HUES64 (cell line): ENCODE data around the gene THPO.
"Not testable (repeated sequence)": the region's sequence is repeated elsewhere in the genome, so short reads cannot be mapped to it uniquely, and the experiment has no call there.

Experiments used
- H3K27ac ChIP-seq: 2 replicates; pipeline ENCODE4 v1.7.0; 2013; ENCODE audit warnings: low read depth, low read length, inconsistent platforms
- H3K27me3 ChIP-seq: 2 replicates; pipeline ENCODE4 v1.6.1; 2013; ENCODE audit warnings: mild to moderate bottlenecking, low read length; ENCODE audit not compliant: insufficient read depth
- H3K36me3 ChIP-seq: 2 replicates; pipeline ENCODE4 v1.6.1; 2013; ENCODE audit warnings: mild to moderate bottlenecking, low read length; ENCODE audit not compliant: insufficient read depth
- H3K4me1 ChIP-seq: 2 replicates; pipeline ENCODE4 v1.6.1; 2013; ENCODE audit warnings: mild to moderate bottlenecking, low read length, moderate library complexity; ENCODE audit not compliant: insufficient read depth
- H3K4me3 ChIP-seq: 2 replicates; pipeline ENCODE4 v1.5.1; 2013; ENCODE audit warnings: mild to moderate bottlenecking, low read length, moderate library complexity
- H3K9ac ChIP-seq: 2 replicates; pipeline ENCODE4 v1.6.1; 2013; ENCODE audit warnings: mild to moderate bottlenecking, low read depth, low read length
- H3K9me3 ChIP-seq: 2 replicates; pipeline ENCODE4 v1.6.1; 2013; ENCODE audit warnings: low read depth, low read length; ENCODE audit not compliant: insufficient read depth
- WGBS: fragments of 150-250, 120-280 bp; methylation state at CpG from one replicate; pipeline ENCODE4 v1.1.7; 2013; ENCODE audit warnings: missing lambda C conversion rate; 5-methylcytosine and 5-hydroxymethylcytosine counted together

Gene THPO

GRCh38 chr3:184346480-184347190, 31.4 kb downstream of the THPO start:
- Histone ChIP-seq H3K36me3 (peaks cover 32% of the 10 kb centered on the region), H3K9ac (no peak overlapping the region), H3K27me3 (no peaks in the 10 kb centered on the region), H3K4me3 (no peak overlapping the region), H3K27ac (no peak overlapping the region), H3K4me1 (peaks cover 9% of the 10 kb centered on the region; the same call in 1 of the 2 replicates), H3K9me3 (no peaks in the 10 kb centered on the region)
- 95% methylated on average over 20 of the region's 20 CpGs for WGBS

DNA sequence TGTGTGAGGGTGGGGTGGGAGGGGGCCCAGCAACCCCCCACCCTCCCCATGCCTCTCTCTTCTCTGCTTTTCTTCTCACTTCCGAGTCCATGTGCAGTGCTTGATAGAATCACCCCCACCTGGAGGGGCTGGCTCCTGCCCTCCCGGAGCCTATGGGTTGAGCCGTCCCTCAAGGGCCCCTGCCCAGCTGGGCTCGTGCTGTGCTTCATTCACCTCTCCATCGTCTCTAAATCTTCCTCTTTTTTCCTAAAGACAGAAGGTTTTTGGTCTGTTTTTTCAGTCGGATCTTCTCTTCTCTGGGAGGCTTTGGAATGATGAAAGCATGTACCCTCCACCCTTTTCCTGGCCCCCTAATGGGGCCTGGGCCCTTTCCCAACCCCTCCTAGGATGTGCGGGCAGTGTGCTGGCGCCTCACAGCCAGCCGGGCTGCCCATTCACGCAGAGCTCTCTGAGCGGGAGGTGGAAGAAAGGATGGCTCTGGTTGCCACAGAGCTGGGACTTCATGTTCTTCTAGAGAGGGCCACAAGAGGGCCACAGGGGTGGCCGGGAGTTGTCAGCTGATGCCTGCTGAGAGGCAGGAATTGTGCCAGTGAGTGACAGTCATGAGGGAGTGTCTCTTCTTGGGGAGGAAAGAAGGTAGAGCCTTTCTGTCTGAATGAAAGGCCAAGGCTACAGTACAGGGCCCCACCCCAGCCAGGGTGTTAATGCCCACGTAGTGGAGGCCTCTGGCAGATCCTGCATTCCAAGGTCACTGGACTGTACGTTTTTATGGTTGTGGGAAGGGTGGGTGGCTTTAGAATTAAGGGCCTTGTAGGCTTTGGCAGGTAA, 32.5 kb downstream of the THPO start:
- H3K4me3 ChIP-seq, result no peak overlapping the region
- H3K9me3 ChIP-seq, result no peaks in the 10 kb centered on the region
- 23% methylated on average over 14 of the region's 14 CpGs for WGBS
- H3K27ac ChIP-seq, result peak overlapping the region; percentile 68
- peaks cover 9% of the 10 kb centered on the region; the same call in 1 of the 2 replicates for H3K4me1 ChIP-seq
- H3K36me3 ChIP-seq, result peaks cover 30% of the 10 kb centered on the region
- no peak overlapping the region for H3K9ac ChIP-seq
- no peaks in the 10 kb centered on the region for H3K27me3 ChIP-seq

DNA sequence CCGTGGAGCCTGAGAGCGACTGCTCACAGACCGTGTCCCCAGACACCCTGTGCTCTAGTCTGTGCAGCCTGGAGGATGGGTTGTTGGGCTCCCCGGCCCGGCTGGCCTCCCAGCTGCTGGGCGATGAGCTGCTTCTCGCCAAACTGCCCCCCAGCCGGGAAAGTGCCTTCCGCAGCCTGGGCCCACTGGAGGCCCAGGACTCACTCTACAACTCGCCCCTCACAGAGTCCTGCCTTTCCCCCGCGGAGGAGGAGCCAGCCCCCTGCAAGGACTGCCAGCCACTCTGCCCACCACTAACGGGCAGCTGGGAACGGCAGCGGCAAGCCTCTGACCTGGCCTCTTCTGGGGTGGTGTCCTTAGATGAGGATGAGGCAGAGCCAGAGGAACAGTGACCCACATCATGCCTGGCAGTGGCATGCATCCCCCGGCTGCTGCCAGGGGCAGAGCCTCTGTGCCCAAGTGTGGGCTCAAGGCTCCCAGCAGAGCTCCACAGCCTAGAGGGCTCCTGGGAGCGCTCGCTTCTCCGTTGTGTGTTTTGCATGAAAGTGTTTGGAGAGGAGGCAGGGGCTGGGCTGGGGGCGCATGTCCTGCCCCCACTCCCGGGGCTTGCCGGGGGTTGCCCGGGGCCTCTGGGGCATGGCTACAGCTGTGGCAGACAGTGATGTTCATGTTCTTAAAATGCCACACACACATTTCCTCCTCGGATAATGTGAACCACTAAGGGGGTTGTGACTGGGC, 33.3 kb downstream of the THPO start:
- Histone ChIP-seq H3K4me1 (peaks cover 9% of the 10 kb centered on the region; the same call in 1 of the 2 replicates), H3K27me3 (no peaks in the 10 kb centered on the region), H3K27ac (peak overlapping the region; percentile 25; the same call in 1 of the 2 replicates), H3K9me3 (no peaks in the 10 kb centered on the region), H3K36me3 (peaks cover 30% of the 10 kb centered on the region), H3K4me3 (no peak overlapping the region), H3K9ac (no peak overlapping the region)
- 87% methylated on average over 23 of the region's 24 CpGs for WGBS

DNA sequence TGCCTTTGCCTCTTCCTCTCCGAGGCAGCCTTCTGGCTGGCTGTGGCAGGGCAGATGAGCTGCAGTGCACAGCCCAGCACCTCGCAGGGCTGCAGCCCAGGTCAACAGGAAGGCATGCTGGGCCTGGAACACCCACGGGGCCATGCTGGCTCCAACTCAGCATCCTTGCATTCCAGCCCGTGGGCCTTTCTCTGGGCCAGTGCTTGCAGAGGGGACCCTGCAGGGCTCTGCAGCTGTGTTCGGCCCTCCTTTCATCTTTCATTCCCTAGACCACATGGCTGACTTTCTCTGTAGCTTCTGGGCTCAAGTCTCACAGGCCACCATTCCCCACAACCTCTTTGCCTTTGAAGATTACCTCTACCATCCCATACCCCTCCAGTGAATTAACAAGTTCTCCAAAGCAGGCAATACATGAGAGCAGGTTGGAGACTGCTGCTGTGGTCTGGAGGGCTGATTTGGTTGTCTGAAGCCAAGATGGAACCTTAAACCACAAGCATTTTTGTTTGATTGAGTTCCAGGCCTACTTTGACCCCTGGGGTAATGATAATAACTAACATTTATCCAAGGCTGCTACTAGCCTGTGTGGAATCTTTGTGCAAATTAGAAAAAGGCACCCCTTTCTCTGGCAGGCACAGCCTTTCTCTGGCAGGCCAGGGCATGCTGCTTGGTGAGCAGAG, 34.7 kb downstream of the THPO start:
- peaks cover 30% of the 10 kb centered on the region for H3K36me3 ChIP-seq
- no peak overlapping the region for H3K4me3 ChIP-seq
- no peaks in the 10 kb centered on the region for H3K9me3 ChIP-seq
- peaks cover 15% of the 10 kb centered on the region for H3K4me1 ChIP-seq
- no peak overlapping the region for H3K9ac ChIP-seq
- H3K27ac ChIP-seq, result no peak overlapping the region
- 83% methylated on average over 5 of the region's 5 CpGs for WGBS
- H3K27me3 ChIP-seq, result no peaks in the 10 kb centered on the region

- H3K9me3 ChIP-seq, result no peaks in the 10 kb centered on the region
- 96% methylated on average over 7 of the region's 7 CpGs for WGBS
- no peak overlapping the region for H3K27ac ChIP-seq
- H3K4me1 ChIP-seq, result peaks cover 22% of the 10 kb centered on the region
- H3K36me3 ChIP-seq, result peaks cover 28% of the 10 kb centered on the region
- H3K9ac ChIP-seq, result no peak overlapping the region
- H3K4me3 ChIP-seq, result no peak overlapping the region
- no peaks in the 10 kb centered on the region for H3K27me3 ChIP-seq
Observed at GRCh38 chr3:184341925-184342324, 36.1 kb downstream of the THPO start.

GRCh38 chr3:184339451-184340135, 38.4 kb downstream of the THPO start:
- H3K4me1 ChIP-seq, result peaks cover 16% of the 10 kb centered on the region; the same call in 1 of the 2 replicates
- H3K9ac ChIP-seq, H3K27ac ChIP-seq, H3K9me3 ChIP-seq, H3K27me3 ChIP-seq, H3K4me3 ChIP-seq: not testable (repeated sequence)
- 92% methylated on average over 19 of the region's 19 CpGs for WGBS
- H3K36me3 ChIP-seq, result peaks cover 28% of the 10 kb centered on the region

- Histone ChIP-seq H3K9me3 (no peaks in the 10 kb centered on the region), H3K4me1 (peaks cover 16% of the 10 kb centered on the region; the same call in 1 of the 2 replicates), H3K4me3 (peak overlapping the region; percentile 38), H3K36me3 (peaks cover 30% of the 10 kb centered on the region), H3K27me3 (no peaks in the 10 kb centered on the region), H3K9ac (no peak overlapping the region), H3K27ac (no peak overlapping the region)
- 80% methylated on average over 8 of the region's 8 CpGs for WGBS
Observed at GRCh38 chr3:184339001-184339400, 39.0 kb downstream of the THPO start.

GRCh38 chr3:184338511-184338945, 39.5 kb downstream of the THPO start:
- Histone ChIP-seq H3K36me3 (peaks cover 33% of the 10 kb centered on the region), H3K4me3 (peak overlapping the region; percentile 38), H3K9ac (0 out of 2 replicates have a peak overlapping the region, but pooled peaks have one; percentile 5), H3K4me1 (peaks cover 16% of the 10 kb centered on the region; the same call in 1 of the 2 replicates), H3K27ac (no peak overlapping the region), H3K9me3 (no peaks in the 10 kb centered on the region), H3K27me3 (no peaks in the 10 kb centered on the region)
- WGBS, result 81% methylated on average over 37 of the region's 37 CpGs

DNA sequence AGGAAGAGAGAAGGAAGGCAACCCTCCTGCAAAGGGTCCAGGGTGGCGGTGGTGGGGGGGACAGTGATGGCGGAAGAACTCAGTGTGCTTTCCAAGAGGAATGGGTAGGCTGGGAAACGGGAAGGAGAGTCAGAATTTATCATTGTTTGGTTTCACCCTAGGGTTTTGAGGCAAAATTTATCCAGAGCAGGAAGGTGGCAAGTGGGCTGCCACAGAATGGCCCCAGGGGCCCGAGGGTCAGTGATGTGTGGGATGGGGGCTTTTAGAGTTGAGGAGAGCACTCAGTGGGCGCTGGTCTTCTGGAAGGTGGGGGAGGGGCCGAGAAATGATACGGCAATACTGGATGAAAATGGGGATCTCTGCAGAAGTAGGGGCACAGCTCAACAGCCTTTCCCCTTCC, 40.0 kb downstream of the THPO start:
- Histone ChIP-seq H3K27me3 (no peaks in the 10 kb centered on the region), H3K4me3 (peak overlapping the region; percentile 38), H3K4me1 (peaks cover 16% of the 10 kb centered on the region; the same call in 1 of the 2 replicates), H3K9me3 (no peaks in the 10 kb centered on the region), H3K27ac (no peak overlapping the region), H3K36me3 (peaks cover 35% of the 10 kb centered on the region), H3K9ac (0 out of 2 replicates have a peak overlapping the region, but pooled peaks have one; percentile 5)
- 85% methylated on average over 7 of the region's 7 CpGs for WGBS

DNA sequence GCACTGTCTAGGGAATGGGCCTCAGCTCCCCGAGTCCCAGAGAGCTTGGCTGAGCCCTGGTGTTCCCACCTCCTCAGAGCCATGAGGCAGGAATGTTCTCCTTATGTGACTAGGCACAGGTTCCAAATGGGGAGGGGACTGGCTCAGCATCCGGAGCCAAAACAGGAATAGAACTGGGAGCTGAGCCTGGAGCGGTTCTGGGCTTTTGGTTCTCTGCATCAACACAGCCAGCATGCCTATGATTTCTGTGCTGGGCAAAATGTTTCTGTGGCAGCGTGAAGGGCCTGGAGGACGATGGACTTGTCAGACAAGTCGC, 40.6 kb downstream of the THPO start, which contains the start of gene FAM131A:
FAM131A (plus strand) TSS at position 202 of the 316 bp plus-strand sequence; CDS start at position 233, 31 bp downstream.
- peaks cover 16% of the 10 kb centered on the region; the same call in 1 of the 2 replicates for H3K4me1 ChIP-seq
- WGBS, result 90% methylated on average over 6 of the region's 6 CpGs
- H3K27me3 ChIP-seq, result no peaks in the 10 kb centered on the region
- peaks cover 36% of the 10 kb centered on the region for H3K36me3 ChIP-seq
- no peaks in the 10 kb centered on the region for H3K9me3 ChIP-seq
- H3K9ac ChIP-seq, result peak within 1 kb of the TSS; percentile 80
- H3K27ac ChIP-seq, result peak within 1 kb of the TSS; percentile 97; the same call in 1 of the 2 replicates
- H3K4me3 ChIP-seq, result peak within 1 kb of the TSS; percentile 83
